Thyroid gland (tissue), 4 donors: Measurements from ENCODE around the gene NELL2.

Source experiments
- POLR2A ChIP-seq, 2 donors: fragments of 450-650 bp; IDR thresholded peaks; one replicate each; pipeline ENCODE4 v1.6.1; 2017; ENCODE audit warnings: antibody characterized with exemption in 2 of 2, mild to moderate bottlenecking in 2 of 2, moderate library complexity in 1 of 2
- TF ChIP-seq, protein P1 (sequence below), 6 experiments: fragments of 200-600 bp in 3 of 6; fragments of 450-650 bp in 3 of 6; sonication (generic) in 3 of 6; IDR thresholded peaks; one replicate each; pipeline ENCODE4 v1.5.1; 2016 to 2019; ENCODE audit warnings: antibody characterized with exemption in 6 of 6, mild to moderate bottlenecking in 2 of 6, inconsistent platforms in 1 of 6, moderate library complexity in 1 of 6

DNA sequence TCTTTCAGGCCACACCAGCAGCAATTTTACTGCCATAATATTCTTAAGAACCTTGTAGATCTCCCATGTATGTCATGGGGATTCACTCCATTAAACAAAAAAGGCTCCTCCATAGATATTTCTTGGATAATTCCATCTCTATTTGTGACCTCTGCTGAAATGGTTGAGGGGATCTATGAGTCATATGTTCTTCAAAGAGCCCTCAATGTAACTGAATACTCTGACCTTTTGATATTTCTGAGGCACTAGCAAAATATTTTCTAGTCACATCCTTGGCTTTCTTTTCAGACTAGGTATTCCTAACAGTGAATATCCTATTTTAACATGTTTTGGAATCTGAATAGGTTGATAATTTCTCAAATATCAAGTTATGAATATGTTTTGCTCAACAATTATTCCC, 6.6 kb downstream of the NELL2 start:
- TF ChIP-seq, protein P1, sequence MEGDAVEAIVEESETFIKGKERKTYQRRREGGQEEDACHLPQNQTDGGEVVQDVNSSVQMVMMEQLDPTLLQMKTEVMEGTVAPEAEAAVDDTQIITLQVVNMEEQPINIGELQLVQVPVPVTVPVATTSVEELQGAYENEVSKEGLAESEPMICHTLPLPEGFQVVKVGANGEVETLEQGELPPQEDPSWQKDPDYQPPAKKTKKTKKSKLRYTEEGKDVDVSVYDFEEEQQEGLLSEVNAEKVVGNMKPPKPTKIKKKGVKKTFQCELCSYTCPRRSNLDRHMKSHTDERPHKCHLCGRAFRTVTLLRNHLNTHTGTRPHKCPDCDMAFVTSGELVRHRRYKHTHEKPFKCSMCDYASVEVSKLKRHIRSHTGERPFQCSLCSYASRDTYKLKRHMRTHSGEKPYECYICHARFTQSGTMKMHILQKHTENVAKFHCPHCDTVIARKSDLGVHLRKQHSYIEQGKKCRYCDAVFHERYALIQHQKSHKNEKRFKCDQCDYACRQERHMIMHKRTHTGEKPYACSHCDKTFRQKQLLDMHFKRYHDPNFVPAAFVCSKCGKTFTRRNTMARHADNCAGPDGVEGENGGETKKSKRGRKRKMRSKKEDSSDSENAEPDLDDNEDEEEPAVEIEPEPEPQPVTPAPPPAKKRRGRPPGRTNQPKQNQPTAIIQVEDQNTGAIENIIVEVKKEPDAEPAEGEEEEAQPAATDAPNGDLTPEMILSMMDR (IDR thresholded peaks at IDR 0.05): no peak
- TF ChIP-seq POLR2A (IDR thresholded peaks at IDR 0.05): no peak
